ENCODE results near the gene CDK11B.
"Not testable (repeated sequence)": the region's sequence is repeated elsewhere in the genome, so short reads cannot be mapped to it uniquely, and the experiment has no call there.

The CDK11B gene

DNA sequence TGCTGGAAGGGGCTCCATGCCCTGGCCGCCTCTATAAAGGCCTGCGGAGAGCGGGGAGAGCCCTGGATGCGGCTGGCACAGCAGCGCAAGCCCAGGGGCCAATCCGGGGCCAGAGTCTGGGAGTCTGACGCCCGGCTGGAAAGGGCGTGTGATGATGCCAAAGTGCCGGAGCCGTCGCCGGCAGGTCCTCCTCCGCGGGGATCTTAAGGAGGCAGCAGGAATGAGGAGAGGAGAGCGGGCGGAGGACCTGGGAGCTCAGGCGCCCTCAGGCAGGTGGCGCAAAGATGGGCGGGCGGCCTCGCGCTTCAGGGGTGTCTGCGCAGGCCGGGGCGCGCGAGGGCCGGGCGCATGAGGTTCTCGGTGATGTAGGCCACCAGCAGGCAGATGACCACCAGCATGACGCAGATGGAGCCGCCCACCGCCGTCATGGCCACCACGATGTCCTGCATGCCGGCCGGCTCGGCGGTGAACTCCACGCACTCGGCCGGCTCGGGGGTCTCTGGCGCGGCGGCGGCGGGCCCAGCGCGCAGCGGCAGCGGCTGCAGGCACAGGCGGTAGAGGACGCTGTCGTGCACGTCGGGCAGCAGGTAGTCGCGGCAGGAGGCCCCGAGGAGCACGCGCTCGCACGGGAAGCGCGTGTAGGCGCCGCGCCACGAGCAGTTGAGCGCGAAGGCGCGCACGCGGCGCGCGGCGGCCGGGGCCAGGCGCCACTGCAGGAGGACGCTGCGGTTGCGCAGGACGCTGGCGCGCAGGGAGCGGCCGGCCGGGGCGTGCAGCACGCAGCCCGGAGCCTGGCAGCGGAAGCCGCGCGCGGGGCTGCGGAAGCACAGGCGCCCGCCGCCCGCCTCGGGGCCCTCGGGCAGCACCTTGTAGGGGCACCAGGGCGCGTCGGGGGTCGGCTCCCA, 59.5 kb downstream of the CDK11B start:
- no peak for DNase-seq (ENCODE audit: low spot score)

DNA sequence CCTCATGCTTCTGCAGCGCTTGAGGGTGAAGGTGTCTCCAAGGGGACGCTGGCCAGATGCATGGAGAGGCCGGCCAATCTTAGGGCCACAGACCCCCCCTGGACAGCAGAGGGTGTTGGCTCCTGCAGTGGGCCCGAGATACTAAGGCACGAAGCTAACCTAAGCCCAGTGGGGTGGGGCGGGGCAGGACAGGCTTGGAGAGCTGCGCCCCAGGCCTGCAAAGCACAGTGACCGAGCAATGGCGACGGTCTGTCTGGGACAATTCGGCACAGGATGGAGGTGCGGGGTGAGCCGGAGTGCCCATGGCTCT, 60.1 kb downstream of the CDK11B start:
- no peak for DNase-seq (ENCODE audit: low spot score)

DNA sequence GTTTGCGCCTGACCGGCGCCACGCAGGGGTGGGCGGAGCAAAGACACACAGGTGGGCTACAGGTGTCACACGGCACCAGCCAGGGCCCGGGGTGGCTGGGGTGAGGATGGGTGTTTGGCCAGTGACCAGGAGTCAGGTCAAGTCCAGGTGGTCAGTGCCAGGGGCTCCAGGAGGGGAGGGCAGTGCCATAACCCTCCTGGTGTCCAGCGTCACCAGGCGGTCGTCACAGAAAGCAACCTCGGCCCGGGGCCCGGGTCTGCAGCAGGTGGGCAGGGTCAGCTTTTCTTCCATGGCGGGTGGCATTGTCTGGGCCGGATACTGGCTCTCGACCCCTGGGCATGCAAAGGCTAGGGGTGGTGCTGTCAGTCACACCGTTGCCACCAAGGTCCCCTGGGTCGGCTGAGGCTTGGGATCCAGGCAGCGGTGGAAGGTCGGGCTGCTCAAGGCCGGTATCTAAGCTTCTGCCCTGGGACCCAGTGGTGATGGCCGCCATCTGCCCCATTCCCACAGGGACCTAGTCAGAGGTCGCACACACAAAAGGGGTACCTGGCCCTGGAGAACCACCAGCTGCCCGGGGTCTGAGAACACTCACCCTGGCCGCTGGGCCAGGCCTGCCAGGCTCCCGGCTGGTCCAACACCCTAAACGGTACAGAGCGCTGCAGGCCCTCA, 60.6 kb downstream of the CDK11B start:
- no peak for DNase-seq (ENCODE audit: low spot score)

DNA sequence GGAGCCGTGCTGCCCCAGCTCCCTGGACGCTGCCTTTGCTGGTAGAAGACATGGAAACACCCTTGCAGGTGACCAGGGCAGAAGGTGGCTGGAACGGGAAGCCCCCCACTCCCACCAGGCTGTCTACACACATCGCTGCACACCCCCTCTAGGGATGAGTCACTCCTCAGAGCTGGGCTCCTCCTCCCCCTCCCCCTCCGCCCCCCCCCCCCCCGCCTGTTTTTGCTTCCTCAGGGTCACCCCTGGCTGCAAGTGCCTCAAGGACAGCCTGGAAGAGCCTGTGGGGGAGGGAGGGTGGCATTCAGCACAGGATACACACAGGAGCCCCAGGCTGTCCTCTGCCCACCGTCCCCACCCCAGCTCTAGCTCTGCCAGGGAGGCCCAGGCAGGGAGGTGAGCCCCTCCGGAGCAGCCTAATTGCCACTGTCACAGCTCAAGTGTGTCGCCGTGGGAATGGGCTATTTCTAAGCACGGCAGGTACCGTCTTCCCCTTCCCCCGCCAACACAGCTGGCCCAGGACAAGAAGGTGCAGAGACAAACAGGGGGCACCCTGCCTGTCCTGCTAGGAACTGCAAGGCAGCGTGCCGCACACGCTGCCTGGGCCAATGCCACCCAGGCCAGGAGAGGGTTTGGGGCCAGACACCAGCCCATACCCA, 61.4 kb downstream of the CDK11B start:
- no peak for DNase-seq (ENCODE audit: low spot score)

DNA sequence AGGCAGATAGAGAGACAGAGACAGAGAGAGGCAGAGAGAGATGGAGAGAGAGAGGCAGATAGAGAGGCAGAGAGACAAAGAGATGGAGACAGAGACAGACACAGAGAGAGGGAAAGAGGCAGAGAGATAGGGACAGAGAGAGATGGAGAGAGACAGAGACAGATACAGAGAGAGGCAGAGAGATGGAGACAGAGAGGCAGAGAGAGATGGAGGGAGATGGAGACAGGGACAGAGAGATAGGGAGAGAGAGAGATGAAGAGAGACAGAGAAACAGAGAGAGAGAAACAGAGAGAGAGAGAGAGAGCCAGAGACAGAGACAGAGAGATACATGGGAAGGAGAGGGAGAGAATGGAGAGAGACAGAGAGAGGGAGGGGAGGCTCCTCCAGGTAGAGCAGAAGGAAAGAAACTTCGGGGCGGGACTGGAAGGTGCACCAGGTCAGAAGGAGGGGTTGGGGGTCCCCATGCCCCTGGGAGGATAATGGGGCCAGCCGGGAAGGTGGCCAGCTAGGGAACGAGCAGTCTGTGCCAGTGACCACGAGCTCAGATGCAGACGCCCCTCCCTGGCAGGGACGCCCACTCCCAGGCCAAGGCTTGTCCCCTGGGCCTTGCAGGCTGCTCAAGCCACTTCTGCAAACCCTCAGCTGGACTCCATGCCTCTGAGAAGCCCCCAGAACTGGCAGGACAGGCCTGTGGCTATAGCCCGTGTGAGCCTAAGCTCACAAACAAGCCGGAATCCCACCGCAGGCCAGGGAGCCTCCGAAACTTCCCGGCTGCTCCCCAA, 62.1 kb downstream of the CDK11B start:
- no peak for DNase-seq (ENCODE audit: low spot score)

DNA sequence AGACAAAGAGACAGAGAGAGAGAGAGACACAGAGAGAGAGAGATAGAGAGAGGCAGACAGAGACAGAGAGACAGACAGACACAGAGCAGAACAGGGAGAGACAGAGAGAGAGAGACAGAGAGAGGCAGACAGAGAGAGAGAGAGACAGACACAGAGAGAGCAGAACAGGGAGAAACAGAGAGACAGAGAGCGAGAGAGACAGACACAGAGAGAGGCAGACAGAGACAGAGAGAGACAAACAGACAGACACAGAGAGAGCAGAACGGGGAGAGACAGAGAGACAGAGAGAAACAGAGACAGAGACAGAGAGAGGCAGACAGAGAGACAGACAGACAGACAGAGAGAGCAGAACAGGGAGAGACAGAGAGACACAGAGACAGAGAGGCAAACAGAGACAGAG, 63.5 kb downstream of the CDK11B start:
- not testable (repeated sequence) for DNase-seq (ENCODE audit: low spot score)

DNA sequence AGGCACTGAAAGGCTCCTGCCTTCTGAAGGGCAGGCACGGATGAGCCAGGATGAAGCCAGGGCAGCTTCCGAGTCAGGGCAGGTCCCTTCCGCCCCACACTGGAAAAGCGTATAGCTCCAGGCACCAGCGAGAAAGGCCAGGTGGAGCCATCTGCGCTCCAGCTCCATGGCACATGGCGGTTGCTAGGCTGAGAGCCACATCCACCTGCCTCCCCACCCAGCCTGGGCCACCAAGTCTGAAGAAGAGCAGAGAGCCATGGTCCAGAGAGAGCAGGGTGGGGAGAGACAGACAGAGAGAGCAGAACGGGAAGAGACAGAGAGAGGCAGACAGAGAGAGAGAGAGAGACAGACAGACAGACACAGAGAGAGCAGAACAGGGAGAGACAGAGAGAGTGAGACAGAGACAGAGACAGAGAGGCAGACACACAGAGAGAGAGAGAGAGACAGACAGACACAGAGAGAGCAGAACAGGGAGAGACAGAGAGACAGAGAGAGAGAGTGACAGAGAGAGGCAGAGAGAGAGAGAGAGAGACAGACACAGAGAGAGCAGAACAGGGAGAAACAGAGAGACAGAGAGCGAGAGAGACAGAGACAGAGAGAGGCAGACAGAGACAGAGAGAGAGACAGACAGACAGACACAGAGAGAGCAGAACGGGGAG, 64.1 kb downstream of the CDK11B start:
- DNase-seq (ENCODE audit: low spot score): no peak

DNA sequence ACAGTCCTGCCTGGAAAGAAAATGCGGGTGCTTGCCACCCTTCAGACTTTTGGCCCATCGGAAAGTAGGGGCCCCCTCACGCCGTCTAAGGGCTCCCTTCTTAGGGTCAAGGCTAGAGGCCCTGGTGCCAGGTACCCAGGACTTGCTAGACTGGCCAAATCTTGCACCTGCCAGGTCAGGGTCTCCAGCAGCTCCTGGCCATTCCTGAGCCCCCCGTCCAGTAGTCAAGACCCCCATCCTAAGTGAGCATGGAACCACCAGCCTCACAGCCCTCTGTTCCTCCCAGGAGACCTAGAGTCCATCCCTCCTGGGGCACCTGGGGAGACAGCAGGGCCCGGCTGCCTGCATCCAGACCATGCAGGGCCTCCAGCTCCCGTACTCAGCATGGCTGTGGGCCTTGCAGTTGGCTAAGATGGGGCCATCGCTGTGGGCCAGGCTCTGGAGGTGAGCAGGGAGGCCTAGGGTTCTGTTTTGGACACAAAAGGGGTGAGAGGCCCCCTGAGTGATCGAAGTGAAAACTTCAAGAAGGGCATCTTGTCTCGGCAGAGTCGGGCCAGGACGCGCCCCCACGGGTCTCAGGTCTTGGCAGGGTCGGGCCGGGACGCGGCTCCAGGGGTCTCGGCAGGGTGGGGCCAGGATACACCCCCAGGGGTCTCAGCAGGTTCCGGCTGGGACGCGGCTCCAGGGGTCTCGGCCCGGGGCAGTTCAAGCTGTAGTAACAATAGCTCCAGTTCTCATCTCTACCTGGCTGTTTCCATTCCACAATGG, 64.8 kb downstream of the CDK11B start:
- DNase-seq (ENCODE audit: low spot score): no peak

DNA sequence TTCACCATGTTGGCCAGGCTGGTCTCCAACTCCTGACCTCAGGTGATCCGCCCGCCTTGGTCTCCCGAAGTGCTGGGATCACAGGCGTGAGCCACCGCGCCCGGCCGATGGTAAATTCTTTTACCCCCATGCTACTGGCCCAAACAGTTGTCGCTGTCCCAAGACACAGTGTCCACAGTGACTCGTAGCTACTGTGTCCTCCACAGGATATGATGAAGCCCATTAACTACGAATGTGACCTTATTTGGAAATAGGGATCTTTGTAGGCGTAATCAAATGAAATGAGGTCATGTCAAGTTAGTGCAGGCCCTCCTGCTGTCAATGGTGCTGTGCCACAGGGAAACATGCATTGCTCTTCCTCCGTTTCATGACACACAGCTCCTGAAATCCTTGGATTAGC, 67.4 kb downstream of the CDK11B start:
- DNase-seq (ENCODE audit: low spot score): no peak

All from hematopoietic multipotent progenitor cell treated with erythropoietin and hydrocortisone succinate and interleukin-3 and kit ligand, for 15 days (in vitro differentiated cells).